ENCODE data around the gene ZNF608.

Gene ZNF608

DNA sequence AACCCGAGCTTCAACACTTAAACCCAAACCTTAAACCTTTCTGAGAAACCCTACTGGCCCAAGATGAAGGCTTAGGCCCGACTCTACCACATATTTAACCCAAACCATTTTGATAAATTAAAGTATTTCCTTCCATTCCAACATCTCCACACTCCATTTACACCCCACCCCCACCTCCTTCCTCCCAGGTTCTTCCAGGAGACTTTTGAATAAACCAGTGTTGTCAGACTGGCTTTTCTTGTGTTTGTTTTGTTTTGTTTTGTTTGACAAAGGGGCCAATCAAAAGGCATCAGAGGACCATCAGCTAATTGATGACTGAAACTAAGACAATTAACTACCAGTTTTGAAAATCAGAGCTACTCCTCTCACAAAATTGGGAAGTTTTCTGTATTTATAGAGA, 4.6 kb upstream of the ZNF608 start:
- TF ChIP-seq MAX (IDR thresholded peaks at IDR 0.05; ENCODE audit: low read depth, low read length) = no peak
- TF ChIP-seq, protein P1, sequence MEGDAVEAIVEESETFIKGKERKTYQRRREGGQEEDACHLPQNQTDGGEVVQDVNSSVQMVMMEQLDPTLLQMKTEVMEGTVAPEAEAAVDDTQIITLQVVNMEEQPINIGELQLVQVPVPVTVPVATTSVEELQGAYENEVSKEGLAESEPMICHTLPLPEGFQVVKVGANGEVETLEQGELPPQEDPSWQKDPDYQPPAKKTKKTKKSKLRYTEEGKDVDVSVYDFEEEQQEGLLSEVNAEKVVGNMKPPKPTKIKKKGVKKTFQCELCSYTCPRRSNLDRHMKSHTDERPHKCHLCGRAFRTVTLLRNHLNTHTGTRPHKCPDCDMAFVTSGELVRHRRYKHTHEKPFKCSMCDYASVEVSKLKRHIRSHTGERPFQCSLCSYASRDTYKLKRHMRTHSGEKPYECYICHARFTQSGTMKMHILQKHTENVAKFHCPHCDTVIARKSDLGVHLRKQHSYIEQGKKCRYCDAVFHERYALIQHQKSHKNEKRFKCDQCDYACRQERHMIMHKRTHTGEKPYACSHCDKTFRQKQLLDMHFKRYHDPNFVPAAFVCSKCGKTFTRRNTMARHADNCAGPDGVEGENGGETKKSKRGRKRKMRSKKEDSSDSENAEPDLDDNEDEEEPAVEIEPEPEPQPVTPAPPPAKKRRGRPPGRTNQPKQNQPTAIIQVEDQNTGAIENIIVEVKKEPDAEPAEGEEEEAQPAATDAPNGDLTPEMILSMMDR (IDR thresholded peaks at IDR 0.05; ENCODE audit: low read depth, low read length) = no peak
- no peak for TF ChIP-seq POLR2A (IDR thresholded peaks at IDR 0.05; ENCODE audit: extremely low read depth, insufficient read length)
- TF ChIP-seq MYC (IDR thresholded peaks at IDR 0.05; ENCODE audit: low read depth, low read length) = no peak
- DNase-seq (ENCODE audit: low read depth) = no peak
- H3K4me3 ChIP-seq (ENCODE audit: low read depth, low read length) = no peak overlapping the region

DNA sequence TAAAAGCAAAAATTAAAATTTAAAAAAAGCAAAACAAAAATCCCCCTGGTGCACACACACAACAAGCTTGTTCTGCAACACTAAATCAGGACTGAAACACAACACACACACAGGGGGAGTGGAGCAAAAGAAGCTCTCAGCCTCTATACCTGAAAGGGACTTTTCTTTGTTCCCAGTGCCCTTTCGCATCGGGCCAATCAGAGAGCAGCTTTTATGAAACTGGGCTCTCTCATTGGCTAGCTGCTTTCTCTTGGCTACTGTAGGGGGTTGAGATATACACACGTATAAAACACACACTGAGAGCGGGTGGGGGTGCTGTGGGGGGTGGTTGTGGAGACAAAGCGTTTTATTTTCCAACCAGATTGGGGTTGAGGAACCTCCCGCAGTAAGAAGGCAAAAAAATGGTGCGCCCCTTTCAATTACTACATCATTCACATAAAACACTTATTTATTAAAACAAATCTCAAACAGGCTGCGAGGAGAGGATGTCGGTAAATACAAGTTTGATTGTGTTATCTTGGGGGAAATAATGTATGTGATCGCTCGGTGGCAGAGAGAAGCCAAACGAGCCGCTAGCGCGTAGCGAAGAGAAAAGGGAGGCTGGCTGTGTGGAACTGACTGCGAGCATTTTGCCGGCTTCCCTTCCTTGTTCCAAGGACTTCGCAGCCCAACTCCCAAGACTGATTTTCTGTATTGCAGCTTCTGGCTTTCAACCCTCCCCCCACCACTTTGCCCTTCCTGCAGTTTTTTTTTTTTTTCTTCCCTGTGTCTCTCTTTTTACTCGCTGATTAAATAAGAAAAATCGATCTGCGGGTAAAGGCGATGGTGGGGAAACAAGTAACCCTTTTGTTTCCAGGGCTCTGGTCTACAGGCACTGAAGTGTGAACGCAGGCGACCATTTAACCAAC, 2.5 kb upstream of the ZNF608 start:
- TF ChIP-seq POLR2A (IDR thresholded peaks at IDR 0.05; ENCODE audit: extremely low read depth, insufficient read length) = no peak
- no peak for TF ChIP-seq MYC (IDR thresholded peaks at IDR 0.05; ENCODE audit: low read depth, low read length)
- no peak for TF ChIP-seq MAX (IDR thresholded peaks at IDR 0.05; ENCODE audit: low read depth, low read length)
- TF ChIP-seq, protein P1 (IDR thresholded peaks at IDR 0.05; ENCODE audit: low read depth, low read length) = no peak
- H3K4me3 ChIP-seq (ENCODE audit: low read depth, low read length) = no peak overlapping the region
- peak; percentile 4 for DNase-seq (ENCODE audit: low read depth)

- DNase-seq (ENCODE audit: low read depth) = peak; percentile 25
- H3K4me3 ChIP-seq (ENCODE audit: low read depth, low read length) = no peak overlapping the region
These were observed 1.6 kb upstream of the ZNF608 start for GRCh38 chr5:124747791-124748686.

DNA sequence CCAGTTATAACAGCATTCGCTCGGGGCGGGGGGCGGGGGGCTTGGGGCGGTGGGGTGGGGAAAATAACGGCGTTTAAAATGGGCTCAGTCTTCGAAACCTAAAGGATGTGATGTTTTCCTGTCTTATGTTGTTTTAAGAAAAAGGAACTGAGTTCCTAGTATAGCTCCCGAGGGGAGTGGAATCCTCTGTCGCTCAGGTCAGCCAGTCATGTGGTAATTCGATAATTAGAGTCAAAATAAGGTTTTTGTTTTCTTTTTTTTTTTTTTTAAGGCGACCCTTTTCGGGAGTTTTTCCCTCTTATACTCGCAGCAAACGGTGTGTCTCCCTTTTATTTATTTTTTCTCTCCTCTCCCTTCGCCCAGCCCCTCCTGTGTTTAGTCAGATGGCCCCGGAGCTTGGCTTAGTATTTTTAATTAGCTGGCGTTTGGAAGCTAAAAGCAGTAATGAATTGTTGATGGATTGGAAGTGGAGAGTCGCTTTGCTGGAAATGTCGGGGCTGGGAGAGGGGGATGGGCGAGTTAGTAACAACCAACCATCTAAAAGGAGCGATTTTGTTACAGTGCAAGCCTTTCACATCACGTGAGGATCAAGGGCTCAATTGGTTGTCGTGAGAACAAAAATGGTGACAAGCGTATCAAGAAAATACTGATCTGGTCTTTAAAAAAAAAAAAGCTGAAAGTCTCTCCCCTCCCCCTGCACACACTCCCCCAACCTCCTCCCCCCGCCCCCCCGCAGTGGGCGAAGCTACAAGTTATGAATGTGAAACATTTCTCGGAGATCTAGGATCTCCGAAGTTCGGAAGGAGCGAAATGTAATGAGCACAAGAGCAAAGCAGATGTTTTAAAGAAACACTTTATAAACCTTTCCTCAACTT, 714 bp upstream of the ZNF608 start:
- no peak for DNase-seq (ENCODE audit: low read depth)
- H3K4me3 ChIP-seq (ENCODE audit: low read depth, low read length) = no peak overlapping the region
- TF ChIP-seq, protein P1 (IDR thresholded peaks at IDR 0.05; ENCODE audit: low read depth, low read length) = no peak
- no peak for TF ChIP-seq POLR2A (IDR thresholded peaks at IDR 0.05; ENCODE audit: extremely low read depth, insufficient read length)
- TF ChIP-seq MYC (IDR thresholded peaks at IDR 0.05; ENCODE audit: low read depth, low read length) = no peak
- TF ChIP-seq MAX (IDR thresholded peaks at IDR 0.05; ENCODE audit: low read depth, low read length) = no peak

More at GRCh38 chr5:124747791-124748686, 1.6 kb upstream of the ZNF608 start:
- TF ChIP-seq MYC (IDR thresholded peaks at IDR 0.05; ENCODE audit: low read depth, low read length) (no peak), MAX (IDR thresholded peaks at IDR 0.05; ENCODE audit: low read depth, low read length) (no peak), POLR2A (IDR thresholded peaks at IDR 0.05; ENCODE audit: extremely low read depth, insufficient read length) (no peak)
- TF ChIP-seq, protein P1 (IDR thresholded peaks at IDR 0.05; ENCODE audit: low read depth, low read length) = no peak
